ENCODE measurements around the gene CCDC190. TPM values are rescaled to one million over a fixed set of nuclear protein-coding genes. Genes with fewer than 3 reads are reported as not detected.

Gene CCDC190
- total and polyA plus RNA-seq, 2 of the 8 experiments (the other 6 are each of a cell fraction or from before 2014, with no cell fraction given) = not detected

DNA sequence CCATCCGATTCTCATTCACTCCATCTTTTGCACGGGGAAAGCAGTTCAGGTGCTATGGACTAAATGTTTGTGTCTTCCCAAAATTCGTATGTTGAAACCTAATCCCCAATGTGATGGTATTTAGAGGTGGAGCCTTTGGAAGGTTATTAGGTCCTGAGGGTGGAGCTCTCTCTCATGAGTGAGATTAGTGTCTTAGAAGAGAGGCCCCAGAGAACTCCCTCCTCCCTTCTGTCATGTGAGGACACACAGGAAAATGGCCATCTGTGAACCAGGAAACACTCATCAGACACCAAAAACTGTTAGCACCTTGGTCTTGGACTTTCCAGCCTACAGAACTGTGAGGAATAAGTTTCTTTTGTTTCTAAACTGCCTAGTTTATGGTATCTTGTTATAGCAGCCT, 15.8 kb upstream of the CCDC190 start:
- Histone ChIP-seq H2BK120ac (replicated peaks; ENCODE audit: low read depth, low read length) (no peak overlapping the region), H3K9ac (replicated peaks in 1 of 4; ENCODE audit: extremely low read depth in 1 of 4, low read depth in 3 of 4, low read length in 3 of 4) (no peak overlapping the region), H3K79me2 (ENCODE audit: control insufficient read depth in 1 of 2, insufficient read depth in 2 of 2, low read length in 2 of 2) (no peaks in the 10 kb centered on the region), H3K4ac (replicated peaks; ENCODE audit: insufficient read length, low read depth, low read length) (no peak overlapping the region), H4K5ac (ENCODE audit: insufficient read length, low read depth, low read length) (no peak overlapping the region), H4K8ac (ENCODE audit: extremely low read depth, insufficient read depth, low read length) (no peak overlapping the region), H2BK5ac (ENCODE audit: low read depth, low read length) (no peak overlapping the region), H3K27ac (ENCODE audit: low read depth, low read length) (no peak overlapping the region), H4K20me1 (replicated peaks in 1 of 2; ENCODE audit: control insufficient read depth in 1 of 2, insufficient read depth in 2 of 2, low read length in 2 of 2) (no peaks in the 10 kb centered on the region), H3K4me2 (ENCODE audit: insufficient read depth in 1 of 2, low read depth in 2 of 2, low read length in 2 of 2) (no peak overlapping the region), H3K27me3 (replicated peaks in 1 of 4; ENCODE audit: control insufficient read depth in 3 of 4, extremely low read depth in 1 of 4, insufficient read depth in 3 of 4, low read length in 3 of 4) (no peaks in the 10 kb centered on the region), H2BK20ac (ENCODE audit: low read length) (no peak overlapping the region), H3K4me1 (replicated peaks in 1 of 4; ENCODE audit: control insufficient read depth in 3 of 4, insufficient read depth in 4 of 4, low read length in 3 of 4) (peaks cover 0 to 3% (median 0%) of the 10 kb centered on the region in 4 experiments; a peak in 2 of 7 replicates), H3K23ac (ENCODE audit: insufficient read length) (no peak overlapping the region), H3K23me2 (ENCODE audit: low read depth, low read length) (no peaks in the 10 kb centered on the region), H3K56ac (replicated peaks; ENCODE audit: insufficient read length, low read depth, low read length) (no peak overlapping the region), H3K4me3 (ENCODE audit: extremely low read depth in 1 of 4, insufficient read depth in 2 of 4, low read depth in 3 of 4, low read length in 4 of 4) (no peak overlapping the region), H2BK15ac (ENCODE audit: low read length) (no peak overlapping the region), H3K9me3 (ENCODE audit: insufficient read depth in 2 of 2, low read depth in 1 of 2, low read length in 1 of 2) (no peaks in the 10 kb centered on the region), H3K79me1 (ENCODE audit: low read depth, low read length) (no peaks in the 10 kb centered on the region), H2AFZ (ENCODE audit: low read length) (peak overlapping the region; percentile 68; the same call in 1 of the 2 replicates), H3K18ac (ENCODE audit: extremely low read depth, low read length) (no peak overlapping the region), H2BK12ac (ENCODE audit: low read depth, low read length) (no peak overlapping the region), H3K36me3 (ENCODE audit: control insufficient read depth in 2 of 4, insufficient read depth in 4 of 4, low read length in 3 of 4) (no peaks in the 10 kb centered on the region), H2AK5ac (ENCODE audit: low read depth, low read length) (no peak overlapping the region), H3K14ac (ENCODE audit: insufficient read length) (no peak overlapping the region), H4K91ac (replicated peaks; ENCODE audit: insufficient read length, low read length) (no peak overlapping the region)
- ChIA-PET CTCF (ENCODE audit: partially characterized antibody) (interaction anchor here (0.6 to 1.6 kb wide), 13 partner anchors 12 to 439 kb away, joined by 3 to 7 read pairs (median 4); partner anchors contain the start of gene RGS4), POLR2A (ENCODE audit: partially characterized antibody) (no interaction called here)
- whole genome bisulfite sequencing, 2 experiments (ENCODE audit: extremely low coverage in 1 of 2, insufficient coverage in 1 of 2, insufficient read length in 1 of 2, insufficient replicate concordance in 2 of 2, low coverage in 1 of 2, low lambda C conversion rate in 2 of 2, missing lambda C conversion rate in 1 of 2) = 73% methylated on average over 3 of the region's 3 CpGs; no CpG with 5 or more reads in 1 of the 2 experiments
- DNase-seq (ENCODE audit: low read depth in 1 of 2, low spot score in 2 of 2) (no peak), FAIRE-seq (no peak)
- TF ChIP-seq, protein P1, sequence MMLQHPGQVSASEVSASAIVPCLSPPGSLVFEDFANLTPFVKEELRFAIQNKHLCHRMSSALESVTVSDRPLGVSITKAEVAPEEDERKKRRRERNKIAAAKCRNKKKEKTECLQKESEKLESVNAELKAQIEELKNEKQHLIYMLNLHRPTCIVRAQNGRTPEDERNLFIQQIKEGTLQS (IDR thresholded peaks at IDR 0.05; ENCODE audit: insufficient read depth, low read depth, low read length) = no peak
- TF ChIP-seq, protein P2, sequence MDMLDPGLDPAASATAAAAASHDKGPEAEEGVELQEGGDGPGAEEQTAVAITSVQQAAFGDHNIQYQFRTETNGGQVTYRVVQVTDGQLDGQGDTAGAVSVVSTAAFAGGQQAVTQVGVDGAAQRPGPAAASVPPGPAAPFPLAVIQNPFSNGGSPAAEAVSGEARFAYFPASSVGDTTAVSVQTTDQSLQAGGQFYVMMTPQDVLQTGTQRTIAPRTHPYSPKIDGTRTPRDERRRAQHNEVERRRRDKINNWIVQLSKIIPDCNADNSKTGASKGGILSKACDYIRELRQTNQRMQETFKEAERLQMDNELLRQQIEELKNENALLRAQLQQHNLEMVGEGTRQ (IDR thresholded peaks at IDR 0.05; ENCODE audit: low read length) = no peak
- TF ChIP-seq CBX5 (IDR thresholded peaks at IDR 0.05; ENCODE audit: low read depth, low read length) = no peak
- TF ChIP-seq TCF12 (IDR thresholded peaks at IDR 0.05; ENCODE audit: low read depth, low read length) = no peak
- no peak for TF ChIP-seq SP4 (IDR thresholded peaks at IDR 0.05; ENCODE audit: low read length)
- TF ChIP-seq, protein P3, sequence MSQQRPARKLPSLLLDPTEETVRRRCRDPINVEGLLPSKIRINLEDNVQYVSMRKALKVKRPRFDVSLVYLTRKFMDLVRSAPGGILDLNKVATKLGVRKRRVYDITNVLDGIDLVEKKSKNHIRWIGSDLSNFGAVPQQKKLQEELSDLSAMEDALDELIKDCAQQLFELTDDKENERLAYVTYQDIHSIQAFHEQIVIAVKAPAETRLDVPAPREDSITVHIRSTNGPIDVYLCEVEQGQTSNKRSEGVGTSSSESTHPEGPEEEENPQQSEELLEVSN (IDR thresholded peaks at IDR 0.05) = no peak
- no peak for TF ChIP-seq TEAD4 (IDR thresholded peaks at IDR 0.05; ENCODE audit: low read depth, low read length)
- TF ChIP-seq SIN3A (conservative IDR thresholded peaks at IDR 0.05 in 1 of 2, IDR thresholded peaks at IDR 0.05 in 1 of 2; ENCODE audit: low read depth in 1 of 2, low read length in 2 of 2) = no peak
- no peak for TF ChIP-seq CEBPB (IDR thresholded peaks at IDR 0.05; ENCODE audit: low read depth, low read length)
- TF ChIP-seq CHD1 (IDR thresholded peaks at IDR 0.05; ENCODE audit: low read depth, low read length) = no peak
- no peak for TF ChIP-seq RAD21 (IDR thresholded peaks at IDR 0.05 in 1 of 2, conservative IDR thresholded peaks at IDR 0.05 in 1 of 2; ENCODE audit: low read depth in 2 of 2, low read length in 2 of 2)
- TF ChIP-seq NANOG (IDR thresholded peaks at IDR 0.05; ENCODE audit: insufficient read depth, low read depth, low read length, poor library complexity, severe bottlenecking) = no peak
